ENCODE measurements around the gene NYNRIN. TPM values are rescaled to one million over a fixed set of nuclear protein-coding genes. Genes with fewer than 3 reads are reported as not detected.

NYNRIN gene
- total RNA-seq, 1 donor from 2014 or later = 40.0 TPM

DNA sequence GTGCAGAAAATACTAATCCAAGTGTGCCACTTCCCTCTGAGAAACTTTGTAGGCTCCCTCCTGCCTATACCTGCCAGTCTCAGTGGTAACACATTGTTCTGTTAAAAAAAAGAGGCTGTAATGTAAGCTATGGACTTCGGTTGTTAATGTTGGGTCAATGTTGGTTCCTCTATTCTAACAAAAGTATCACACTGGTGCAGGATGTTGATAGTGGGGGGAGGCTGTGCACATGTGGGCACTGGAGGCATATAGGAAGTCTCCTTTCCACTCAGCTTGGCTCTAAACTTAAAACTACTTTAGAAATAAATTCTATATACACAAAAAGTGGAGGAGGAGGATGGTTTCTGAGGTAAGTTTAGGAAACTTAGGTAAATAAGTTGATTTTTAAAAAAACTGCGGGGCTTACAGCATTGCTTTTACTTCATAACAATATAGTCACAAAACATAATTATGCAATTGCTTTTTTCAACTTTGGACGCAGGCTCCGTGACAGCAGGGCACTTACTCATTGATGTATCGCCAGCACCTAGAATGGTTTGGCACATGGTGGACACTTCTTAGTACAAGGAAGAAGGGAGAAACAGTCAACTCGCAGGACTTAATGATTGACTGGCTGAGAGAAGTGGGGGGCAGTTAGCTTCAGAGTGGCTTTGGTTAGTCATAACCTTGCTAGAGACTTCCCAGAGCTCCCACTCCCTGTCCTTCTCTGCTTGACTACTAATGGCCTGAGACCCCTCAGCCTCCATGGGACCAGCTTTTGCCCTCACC, 7.9 kb upstream of the NYNRIN start:
- H3K27me3 Mint-ChIP-seq = peaks cover 34% of the 10 kb centered on the region
- H3K36me3 Mint-ChIP-seq (ENCODE audit: insufficient read depth) = no peaks in the 10 kb centered on the region
- H3K9me3 Mint-ChIP-seq (ENCODE audit: low read depth) = no peaks in the 10 kb centered on the region
- H3K27ac Mint-ChIP-seq = no peak overlapping the region
- peaks cover 11% of the 10 kb centered on the region for H3K4me1 Mint-ChIP-seq (ENCODE audit: low read depth)
- TF ChIP-seq, protein P1, sequence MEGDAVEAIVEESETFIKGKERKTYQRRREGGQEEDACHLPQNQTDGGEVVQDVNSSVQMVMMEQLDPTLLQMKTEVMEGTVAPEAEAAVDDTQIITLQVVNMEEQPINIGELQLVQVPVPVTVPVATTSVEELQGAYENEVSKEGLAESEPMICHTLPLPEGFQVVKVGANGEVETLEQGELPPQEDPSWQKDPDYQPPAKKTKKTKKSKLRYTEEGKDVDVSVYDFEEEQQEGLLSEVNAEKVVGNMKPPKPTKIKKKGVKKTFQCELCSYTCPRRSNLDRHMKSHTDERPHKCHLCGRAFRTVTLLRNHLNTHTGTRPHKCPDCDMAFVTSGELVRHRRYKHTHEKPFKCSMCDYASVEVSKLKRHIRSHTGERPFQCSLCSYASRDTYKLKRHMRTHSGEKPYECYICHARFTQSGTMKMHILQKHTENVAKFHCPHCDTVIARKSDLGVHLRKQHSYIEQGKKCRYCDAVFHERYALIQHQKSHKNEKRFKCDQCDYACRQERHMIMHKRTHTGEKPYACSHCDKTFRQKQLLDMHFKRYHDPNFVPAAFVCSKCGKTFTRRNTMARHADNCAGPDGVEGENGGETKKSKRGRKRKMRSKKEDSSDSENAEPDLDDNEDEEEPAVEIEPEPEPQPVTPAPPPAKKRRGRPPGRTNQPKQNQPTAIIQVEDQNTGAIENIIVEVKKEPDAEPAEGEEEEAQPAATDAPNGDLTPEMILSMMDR (IDR thresholded peaks at IDR 0.05; ENCODE audit: unreplicated experiment) = no peak
- DNase-seq (ENCODE audit: low spot score, unreplicated experiment) = no peak
- H3K4me3 Mint-ChIP-seq (ENCODE audit: low read depth) = no peak overlapping the region

DNA sequence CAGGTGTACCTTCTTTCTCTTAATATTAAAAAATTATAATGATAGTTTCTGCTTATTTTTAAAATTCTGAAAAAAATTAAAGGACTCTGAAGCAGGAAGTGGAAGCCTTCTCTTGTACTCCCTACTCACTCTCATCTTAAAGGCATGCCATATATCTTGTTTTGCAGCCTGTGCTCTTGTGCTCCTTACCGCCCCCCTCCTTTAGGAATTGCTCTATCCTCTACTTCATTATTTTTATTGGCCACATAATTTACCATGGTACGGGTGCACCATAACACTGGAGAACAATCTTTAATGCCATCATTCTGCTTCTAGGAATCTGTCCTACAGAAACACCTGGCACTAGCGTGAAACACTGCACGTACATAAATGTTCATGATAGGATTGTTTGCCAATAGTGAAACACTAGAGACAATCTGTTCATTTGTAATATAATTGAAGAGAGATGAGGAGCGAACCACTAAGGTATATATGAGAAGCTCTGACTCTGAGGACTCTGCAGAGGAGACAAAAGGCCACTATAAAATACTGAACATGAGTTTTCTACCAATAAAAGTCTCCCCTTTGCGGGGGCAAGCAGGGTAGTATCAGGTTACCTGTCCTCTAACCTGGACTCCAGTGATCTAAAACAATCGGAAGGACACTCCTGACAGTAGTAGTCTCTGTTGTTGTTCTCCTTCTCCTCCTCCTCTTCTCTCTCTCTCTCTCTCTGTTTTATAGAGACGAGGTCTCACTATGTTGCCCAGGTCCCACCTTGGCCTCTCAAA, 6.3 kb upstream of the NYNRIN start:
- peaks cover 38% of the 10 kb centered on the region for H3K27me3 Mint-ChIP-seq
- TF ChIP-seq, protein P1 (IDR thresholded peaks at IDR 0.05; ENCODE audit: unreplicated experiment) = no peak
- H3K4me1 Mint-ChIP-seq (ENCODE audit: low read depth) = peaks cover 7% of the 10 kb centered on the region
- no peaks in the 10 kb centered on the region for H3K9me3 Mint-ChIP-seq (ENCODE audit: low read depth)
- no peak overlapping the region for H3K27ac Mint-ChIP-seq
- no peaks in the 10 kb centered on the region for H3K36me3 Mint-ChIP-seq (ENCODE audit: insufficient read depth)
- no peak for DNase-seq (ENCODE audit: low spot score, unreplicated experiment)
- H3K4me3 Mint-ChIP-seq (ENCODE audit: low read depth) = no peak overlapping the region

DNA sequence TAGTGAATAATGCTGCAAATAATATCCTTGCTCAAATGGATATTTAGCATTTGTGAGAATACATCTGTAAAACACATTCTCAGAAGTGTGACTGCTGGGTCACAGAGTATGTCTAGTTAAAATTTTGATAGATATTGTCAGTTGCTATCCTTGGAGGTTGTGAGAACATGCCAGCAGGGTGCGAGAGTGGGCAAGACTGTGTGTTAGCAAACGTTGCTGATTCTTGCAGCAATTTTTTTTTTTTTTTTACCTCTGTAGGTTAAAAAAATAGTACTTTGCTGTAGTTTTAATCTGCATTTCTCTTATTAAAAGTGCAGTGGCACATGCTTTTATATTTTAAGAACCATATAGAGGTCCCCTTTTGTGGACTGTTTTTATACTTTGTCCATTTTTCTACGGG, 4.5 kb upstream of the NYNRIN start:
- Mint-ChIP-seq H3K4me3 (ENCODE audit: low read depth) (no peak overlapping the region), H3K36me3 (ENCODE audit: insufficient read depth) (no peaks in the 10 kb centered on the region), H3K4me1 (ENCODE audit: low read depth) (peaks cover 3% of the 10 kb centered on the region), H3K9me3 (ENCODE audit: low read depth) (no peaks in the 10 kb centered on the region), H3K27ac (no peak overlapping the region), H3K27me3 (peaks cover 22% of the 10 kb centered on the region)
- TF ChIP-seq, protein P1 (IDR thresholded peaks at IDR 0.05; ENCODE audit: unreplicated experiment) = no peak
- no peak for DNase-seq (ENCODE audit: low spot score, unreplicated experiment)

DNA sequence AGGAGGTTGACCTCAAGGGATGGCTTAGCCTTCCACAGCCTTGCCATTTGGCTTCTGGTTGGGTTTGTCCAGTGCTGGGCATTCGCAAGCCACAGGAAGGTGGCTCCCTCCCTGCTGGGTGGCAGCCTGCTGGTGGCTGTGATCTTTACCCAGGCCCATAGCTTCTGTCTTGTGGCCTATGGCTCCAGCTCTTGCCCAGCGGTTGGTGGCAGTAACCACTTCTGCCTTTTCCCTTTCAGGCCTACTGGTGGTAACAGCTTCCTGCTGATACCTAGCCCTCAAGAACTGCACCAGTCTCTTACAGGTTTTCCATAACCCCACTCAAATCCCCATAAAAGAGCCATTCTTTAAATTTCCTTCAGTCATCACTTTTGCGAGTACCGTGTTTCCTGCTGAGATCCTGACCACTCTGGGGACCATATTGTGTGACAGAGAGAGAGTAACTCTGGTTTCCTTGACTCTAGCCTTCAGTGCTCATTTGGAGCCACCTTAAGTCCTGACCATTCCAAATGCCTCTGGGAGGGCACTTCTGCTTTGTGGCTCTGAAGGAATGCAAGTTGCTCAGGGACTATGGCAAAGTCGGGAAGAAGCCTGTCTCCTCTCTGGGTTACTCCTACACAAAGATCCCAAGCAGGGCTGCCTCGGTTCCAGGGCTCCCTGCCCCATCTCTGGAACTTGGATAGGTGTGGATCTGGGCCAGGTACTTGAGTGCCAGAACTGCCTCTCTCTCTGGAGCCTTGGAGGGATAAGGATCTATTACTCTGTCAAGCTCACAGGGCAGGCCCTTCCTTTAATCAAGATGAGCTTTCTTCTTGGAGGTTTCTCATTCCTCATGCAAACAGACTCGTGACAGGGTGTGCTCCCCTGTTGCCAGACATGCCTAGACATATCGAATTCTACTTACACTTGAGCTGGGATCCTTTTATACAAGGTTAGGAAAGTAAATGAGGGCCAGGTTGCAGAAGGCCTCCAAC, 2.9 kb upstream of the NYNRIN start:
- TF ChIP-seq, protein P1 (IDR thresholded peaks at IDR 0.05; ENCODE audit: unreplicated experiment) = no peak
- H3K9me3 Mint-ChIP-seq (ENCODE audit: low read depth) = no peaks in the 10 kb centered on the region
- H3K36me3 Mint-ChIP-seq (ENCODE audit: insufficient read depth) = no peaks in the 10 kb centered on the region
- H3K27me3 Mint-ChIP-seq = peaks cover 12% of the 10 kb centered on the region
- H3K4me3 Mint-ChIP-seq (ENCODE audit: low read depth) = no peak overlapping the region
- no peak for DNase-seq (ENCODE audit: low spot score, unreplicated experiment)
- peaks cover 13% of the 10 kb centered on the region for H3K4me1 Mint-ChIP-seq (ENCODE audit: low read depth)
- H3K27ac Mint-ChIP-seq = no peak overlapping the region
